IMR-90 (cell line): Measurements from ENCODE around the gene TUB. TPM values are rescaled to one million over a fixed set of nuclear protein-coding genes. Genes with fewer than 3 reads are reported as not detected.

ENCODE experiments used
- ATAC-seq: fragments of 200-7000 bp; cut with Tn5 transposase; 2 replicates; pipeline ENCODE4 v1.9.1; 2020; ENCODE audit warnings: low read depth, mild to moderate bottlenecking, moderate library complexity
- BruUV-seq: library from RNA; stranded (reverse); fragments of 400-500 nt; replicated peaks from 2 replicates; lab custom pipeline; 2021; lab: Mats Ljungman, UMichigan
- CTCF ChIA-PET: fragments of 300-600 bp; formaldehyde crosslinking; extraction: SDS; loops from one replicate; lab custom pipeline; 2021; ENCODE audit warnings: antibody characterized with exemption; lab: Yijun Ruan, JAX
- POLR2A ChIA-PET: fragments of 300-600 bp; sonication (Branson Sonifier 250); formaldehyde crosslinking; loops from one replicate; lab custom pipeline; 2022; ENCODE audit warnings: antibody characterized with exemption; ENCODE audit not compliant: unreplicated experiment; lab: Charles Lee
- DNase-seq: peaks from one replicate; pipeline ENCODE4 v3.0.0; 2013
- H2AFZ ChIP-seq: replicated peaks from 2 replicates; pipeline ENCODE3; 2013; ENCODE audit warnings: low read length, mild to moderate bottlenecking; ENCODE audit not compliant: poor library complexity
- H2AK5ac ChIP-seq: 2 replicates; pipeline ENCODE4 v1.6.1; 2013; ENCODE audit warnings: low read depth, low read length, inconsistent platforms
- H2AK9ac ChIP-seq: replicated peaks from 2 replicates; pipeline ENCODE3; 2013; ENCODE audit warnings: mild to moderate bottlenecking, low read depth, low read length, moderate library complexity; ENCODE audit not compliant: poor library complexity
- H2BK120ac ChIP-seq: 2 replicates; pipeline ENCODE4 v1.6.1; 2013; ENCODE audit warnings: low read depth, low read length, inconsistent platforms
- H2BK15ac ChIP-seq: 3 replicates; pipeline ENCODE4 v1.6.1; 2013; ENCODE audit warnings: low read depth, low read length, inconsistent platforms
- H2BK20ac ChIP-seq: 2 replicates; pipeline ENCODE4 v1.6.1; 2013; ENCODE audit warnings: low read depth, mild to moderate bottlenecking, inconsistent platforms, low read length, moderate library complexity
- H2BK5ac ChIP-seq: 2 replicates; pipeline ENCODE4 v1.6.1; 2013; ENCODE audit warnings: mild to moderate bottlenecking, low read depth, low read length, inconsistent platforms; ENCODE audit not compliant: poor library complexity, severe bottlenecking
- H3K14ac ChIP-seq: replicated peaks from 2 replicates; pipeline ENCODE4 v1.6.1; 2013; ENCODE audit warnings: low read depth, low read length, inconsistent platforms
- H3K18ac ChIP-seq: 2 replicates; pipeline ENCODE4 v1.6.1; 2013; ENCODE audit warnings: low read depth, low read length, control low read depth
- H3K23ac ChIP-seq: 2 replicates; pipeline ENCODE4 v1.6.1; 2013; ENCODE audit warnings: low read depth, low read length, inconsistent platforms
- H3K27ac ChIP-seq: 2 replicates; pipeline ENCODE4 v1.5.1; 2013; ENCODE audit warnings: mild to moderate bottlenecking, control low read depth, low read length; ENCODE audit not compliant: insufficient read depth
- H3K27me3 ChIP-seq: 2 replicates; pipeline ENCODE4 v1.6.1; 2013; ENCODE audit warnings: low read length; ENCODE audit not compliant: control insufficient read depth, insufficient read depth
- H3K36me3 ChIP-seq: 2 replicates; pipeline ENCODE4 v1.6.1; 2013; ENCODE audit warnings: low read length, mixed read lengths; ENCODE audit not compliant: control insufficient read depth, insufficient read depth
- H3K4ac ChIP-seq: 2 replicates; pipeline ENCODE4 v1.6.1; 2013; ENCODE audit warnings: low read depth, low read length, inconsistent platforms
- H3K4me1 ChIP-seq: 2 replicates; pipeline ENCODE4 v1.6.1; 2013; ENCODE audit warnings: low read length, mixed read lengths; ENCODE audit not compliant: control insufficient read depth, insufficient read depth
- H3K4me2 ChIP-seq: 2 replicates; pipeline ENCODE4 v1.6.1; 2013; ENCODE audit warnings: low read depth, mild to moderate bottlenecking, control low read depth, low read length, moderate library complexity
- H3K4me3 ChIP-seq: 2 replicates; pipeline ENCODE4 v1.5.1; 2013; ENCODE audit warnings: low read depth, mild to moderate bottlenecking, control low read depth, low read length, moderate library complexity; ENCODE audit not compliant: insufficient read depth
- H3K56ac ChIP-seq: 2 replicates; pipeline ENCODE4 v1.6.1; 2013; ENCODE audit warnings: low read length, inconsistent platforms; ENCODE audit not compliant: insufficient read depth; ENCODE audit errors: extremely low read depth
- H3K79me1 ChIP-seq, 2 experiments: 2 replicates each; pipeline ENCODE4 v1.6.1; 2013; ENCODE audit warnings: low read length in 2 of 2, inconsistent platforms in 1 of 2, low read depth in 1 of 2
- H3K9ac ChIP-seq: 2 replicates; pipeline ENCODE4 v1.6.1; 2013; ENCODE audit warnings: low read depth, low read length, control low read depth
- H3K9me1 ChIP-seq: 2 replicates; pipeline ENCODE4 v1.6.1; 2013; ENCODE audit warnings: low read length, inconsistent platforms; ENCODE audit not compliant: insufficient read depth
- H3K9me3 ChIP-seq: 2 replicates; pipeline ENCODE4 v1.6.1; 2013; ENCODE audit warnings: low read length; ENCODE audit not compliant: control insufficient read depth, insufficient read depth
- H4K20me1 ChIP-seq: 2 replicates; pipeline ENCODE4 v1.6.1; 2013; ENCODE audit warnings: low read length, inconsistent platforms; ENCODE audit not compliant: insufficient read depth
- H4K5ac ChIP-seq: 2 replicates; pipeline ENCODE4 v1.6.1; 2013; ENCODE audit warnings: mild to moderate bottlenecking, low read depth, low read length, control low read depth
- H4K8ac ChIP-seq, 2 experiments: 2 replicates each; pipeline ENCODE4 v1.6.1; 2013; ENCODE audit warnings: low read depth in 2 of 2, low read length in 2 of 2, control low read depth in 1 of 2, inconsistent platforms in 1 of 2
- H4K91ac ChIP-seq: 2 replicates; pipeline ENCODE4 v1.6.1; 2013; ENCODE audit warnings: low read depth, low read length, inconsistent platforms; ENCODE audit not compliant: insufficient read depth
- MAZ ChIP-seq: IDR thresholded peaks from 2 replicates; pipeline ENCODE4 v1.6.1; 2012; ENCODE audit warnings: low read depth, mild to moderate bottlenecking, low read length, improper control_type of control experiment, moderate library complexity, borderline replicate concordance
- WGBS, 2 experiments: methylation state at CpG; one replicate each; pipeline versions ENCODE4 v1.1.5 to v1.1.7; 2013; ENCODE audit warnings: missing lambda C conversion rate in 2 of 2; ENCODE audit not compliant: insufficient read length in 1 of 2; ENCODE audit errors: extremely low coverage in 2 of 2; 5-methylcytosine and 5-hydroxymethylcytosine counted together
- dilution Hi-C: fragments of 300-500 bp; cut with HindIII; formaldehyde crosslinking; loops from one replicate; pipeline ENCODE4 v1.14.3; 2018; ENCODE audit warnings: low sequenced_read_pairs; ENCODE audit not compliant: unreplicated experiment
- in situ Hi-C: fragments of 300-500 bp; cut with MboI; formaldehyde crosslinking; loops from 3 replicates; pipeline ENCODE4 v1.14.3; 2019; ENCODE audit warnings: low sequenced_read_pairs, inconsistent platforms, mixed read lengths
- intact Hi-C: fragments of 100-400 bp; cut with micrococcal nuclease; formaldehyde crosslinking; loops from 2 replicates; pipeline ENCODE4 v1.10.0; 2022
- polyA plus RNA-seq, 3 experiments: library from polyadenylated mRNA; depleted of rRNA; stranded (reverse); fragments of >200 nt; gene quantifications; 2 replicates each; pipeline ENCODE4 v1.2.3, GENCODE V29; 2012; ENCODE audit warnings: low replicate concordance in 1 of 3
- total RNA-seq: library from RNA; depleted of rRNA; stranded (reverse); fragments of >200 nt; gene quantifications from 2 replicates; pipeline ENCODE4 v1.2.3, GENCODE V29; 2012
- TF ChIP-seq, protein P1 (sequence below): conservative IDR thresholded peaks from 2 replicates; pipeline ENCODE4 v1.5.1; 2012; ENCODE audit warnings: mild to moderate bottlenecking, low read depth, low read length, improper control_type of control experiment

Gene TUB
- total and polyA plus RNA-seq, 2 of the 4 experiments (the other 2 are of a cell fraction) = 11.8 to 12.9 TPM

DNA sequence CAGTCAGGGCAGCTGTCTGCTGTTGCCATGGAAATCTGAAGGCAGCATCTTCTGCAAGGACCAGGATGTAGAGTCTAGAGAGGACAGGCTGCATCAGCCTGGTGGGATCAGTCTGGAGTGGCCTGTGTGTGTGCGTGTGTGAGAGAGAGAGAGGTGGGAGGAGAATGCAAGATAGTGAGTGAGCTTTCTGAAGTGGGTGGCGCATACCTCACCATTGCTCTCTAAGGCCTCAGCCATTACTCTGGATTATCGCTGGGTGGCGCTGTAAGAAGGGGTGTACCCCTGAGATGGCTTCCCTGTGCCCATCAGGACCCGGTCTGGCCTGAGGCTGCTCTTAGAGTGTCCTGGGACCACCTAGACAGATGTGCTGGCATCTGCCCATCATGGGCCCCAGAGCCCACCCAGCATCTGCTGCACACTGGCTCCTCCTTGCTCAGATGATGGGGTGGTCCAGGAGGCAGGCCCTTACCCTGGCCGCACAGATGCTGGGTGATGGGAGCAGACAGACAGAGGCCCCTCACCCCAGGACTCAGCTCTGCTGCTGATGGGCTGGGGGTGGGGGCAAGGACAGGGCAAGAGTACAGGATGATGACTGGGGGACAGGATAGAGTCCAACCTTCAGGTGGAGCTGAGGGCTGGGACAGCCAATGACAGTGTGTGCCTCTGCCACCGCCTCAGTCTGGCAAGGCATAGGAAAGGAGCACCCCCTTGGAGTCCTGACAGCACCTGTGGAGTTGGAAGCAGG is 25.7 kb upstream of the TUB start:
- no TSS peak for BruUV-seq
- Histone ChIP-seq H2BK20ac (no peak overlapping the region), H4K5ac (no peak overlapping the region), H2AK9ac (no peak overlapping the region), H3K9me3 (no peaks in the 10 kb centered on the region), H3K27me3 (peaks cover 2% of the 10 kb centered on the region), H4K8ac (no peak overlapping the region), H3K27ac (no peak overlapping the region), H3K56ac (no peak overlapping the region), H3K4me2 (no peak overlapping the region), H2BK5ac (no peak overlapping the region), H3K9me1 (peaks cover 7% of the 10 kb centered on the region), H3K36me3 (no peaks in the 10 kb centered on the region), H3K18ac (no peak overlapping the region), H3K4me1 (peaks cover 2% of the 10 kb centered on the region; the same call in 1 of the 2 replicates), H2BK15ac (no peak overlapping the region), H3K79me1 (no peaks in the 10 kb centered on the region), H3K9ac (no peak overlapping the region), H2AK5ac (no peak overlapping the region), H3K14ac (no peak overlapping the region), H3K4ac (no peak overlapping the region), H2AFZ (no peak overlapping the region), H4K20me1 (no peaks in the 10 kb centered on the region), H3K4me3 (no peak overlapping the region), H2BK120ac (no peak overlapping the region), H3K23ac (no peak overlapping the region), H4K91ac (no peak overlapping the region)
- no peak for DNase-seq
- no CpG with 5 or more reads among the region's 7 CpGs for WGBS, 2 experiments
- ATAC-seq = no peak
- TF ChIP-seq MAZ = no peak
- TF ChIP-seq, protein P1, sequence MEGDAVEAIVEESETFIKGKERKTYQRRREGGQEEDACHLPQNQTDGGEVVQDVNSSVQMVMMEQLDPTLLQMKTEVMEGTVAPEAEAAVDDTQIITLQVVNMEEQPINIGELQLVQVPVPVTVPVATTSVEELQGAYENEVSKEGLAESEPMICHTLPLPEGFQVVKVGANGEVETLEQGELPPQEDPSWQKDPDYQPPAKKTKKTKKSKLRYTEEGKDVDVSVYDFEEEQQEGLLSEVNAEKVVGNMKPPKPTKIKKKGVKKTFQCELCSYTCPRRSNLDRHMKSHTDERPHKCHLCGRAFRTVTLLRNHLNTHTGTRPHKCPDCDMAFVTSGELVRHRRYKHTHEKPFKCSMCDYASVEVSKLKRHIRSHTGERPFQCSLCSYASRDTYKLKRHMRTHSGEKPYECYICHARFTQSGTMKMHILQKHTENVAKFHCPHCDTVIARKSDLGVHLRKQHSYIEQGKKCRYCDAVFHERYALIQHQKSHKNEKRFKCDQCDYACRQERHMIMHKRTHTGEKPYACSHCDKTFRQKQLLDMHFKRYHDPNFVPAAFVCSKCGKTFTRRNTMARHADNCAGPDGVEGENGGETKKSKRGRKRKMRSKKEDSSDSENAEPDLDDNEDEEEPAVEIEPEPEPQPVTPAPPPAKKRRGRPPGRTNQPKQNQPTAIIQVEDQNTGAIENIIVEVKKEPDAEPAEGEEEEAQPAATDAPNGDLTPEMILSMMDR = peak; percentile 11; the same call in 1 of the 2 replicates
- ChIA-PET POLR2A (no interaction called here), CTCF (interaction anchor here (1.0 kb wide), 1 partner anchor 22 kb away, joined by 3 read pairs; no protein-coding TSS in a partner anchor)
- dilution Hi-C loops = no loop called here
- in situ Hi-C loops = no loop called here
- intact Hi-C loops = no loop called here
